A204.1 (cell line): ENCODE results near the gene GLYATL1B.
A peak's percentile ranks its signal among the peaks of the same experiment; 100 is the strongest.
"Not testable (repeated sequence)": the region's sequence is repeated elsewhere in the genome, so short reads cannot be mapped to it uniquely, and the experiment has no call there.

Experiments used
- FAIRE-seq: peaks from 2 replicates; lab custom pipeline; 2012; peaks lifted over from hg19 to GRCh38; lab: Jason Lieb, UNC

The GLYATL1B gene, protein sequence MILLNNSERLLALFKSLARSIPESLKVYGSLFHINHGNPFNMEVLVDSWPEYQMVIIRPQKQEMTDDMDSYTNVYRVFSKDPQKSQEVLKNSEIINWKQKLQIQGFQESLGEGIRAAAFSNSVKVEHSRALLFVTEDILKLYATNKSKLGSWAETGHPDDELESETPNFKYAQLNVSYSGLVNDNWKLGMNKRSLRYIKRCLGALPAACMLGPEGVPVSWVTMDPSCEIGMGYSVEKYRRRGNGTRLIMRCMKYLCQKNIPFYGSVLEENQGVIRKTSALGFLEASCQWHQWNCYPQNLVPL

DNA sequence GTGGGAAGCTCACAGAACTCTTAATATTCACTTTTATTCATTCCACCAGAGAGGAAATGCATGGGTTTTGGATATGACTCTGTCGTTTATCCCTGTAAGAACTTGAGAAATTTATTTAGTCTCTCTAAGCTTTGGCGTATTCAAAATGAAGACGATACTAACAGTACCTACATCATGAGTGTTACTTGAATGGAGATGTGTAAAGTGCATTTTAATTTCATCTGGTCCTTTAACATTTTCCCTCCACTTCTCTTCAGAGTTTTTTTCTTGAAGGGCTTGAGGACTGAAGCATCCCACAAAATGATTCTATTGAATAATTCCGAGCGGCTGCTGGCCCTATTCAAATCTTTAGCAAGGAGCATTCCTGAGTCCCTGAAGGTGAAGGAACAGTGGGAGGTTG lies at the start of gene GLYATL1B:
Gene GLYATL1B, plus strand, starts transcription at position 301 of the 400 bp plus-strand sequence. Its CDS starts 0 bp downstream, at position 301.
- not testable (repeated sequence) for FAIRE-seq

DNA sequence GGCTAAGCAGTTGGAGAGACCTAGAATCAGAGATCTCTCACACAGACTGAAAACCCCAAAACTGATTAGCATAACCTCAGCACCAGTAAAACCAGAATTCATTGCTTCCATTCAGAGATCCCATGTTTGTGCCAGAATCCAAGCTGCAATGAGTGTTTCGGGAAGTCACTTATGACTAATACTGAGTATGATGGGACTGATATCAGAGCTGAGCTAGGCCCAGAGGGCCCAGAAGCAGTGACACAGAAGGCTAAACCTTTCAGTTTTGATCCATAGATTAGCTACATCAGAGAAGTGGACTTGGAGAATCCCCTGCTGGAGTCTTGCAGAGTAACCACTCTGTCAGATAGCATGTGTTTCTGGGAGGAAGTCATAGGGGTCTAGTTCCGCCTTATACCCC lies 49.6 kb upstream of the GLYATL1B start:
- not testable (repeated sequence) for FAIRE-seq

DNA sequence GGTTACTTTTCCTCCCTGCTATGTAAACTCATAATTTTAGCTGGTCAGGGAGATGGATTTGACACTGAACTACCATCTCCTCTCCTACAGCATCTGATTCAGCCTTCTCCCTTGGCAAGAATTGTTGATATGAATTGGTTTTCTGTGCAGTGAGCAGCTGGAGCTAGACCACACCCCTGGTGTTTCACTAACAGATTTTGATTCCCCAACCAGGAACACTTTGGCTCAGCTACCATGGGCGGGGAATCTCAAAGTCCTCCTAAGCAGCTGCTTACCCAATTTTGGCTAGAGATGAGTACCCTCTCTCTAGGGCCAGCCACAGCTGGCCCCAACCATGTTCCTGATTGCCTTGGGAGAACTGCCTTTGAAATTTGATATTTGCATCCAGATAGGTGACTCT lies 48.7 kb upstream of the GLYATL1B start:
- FAIRE-seq: not testable (repeated sequence)

DNA sequence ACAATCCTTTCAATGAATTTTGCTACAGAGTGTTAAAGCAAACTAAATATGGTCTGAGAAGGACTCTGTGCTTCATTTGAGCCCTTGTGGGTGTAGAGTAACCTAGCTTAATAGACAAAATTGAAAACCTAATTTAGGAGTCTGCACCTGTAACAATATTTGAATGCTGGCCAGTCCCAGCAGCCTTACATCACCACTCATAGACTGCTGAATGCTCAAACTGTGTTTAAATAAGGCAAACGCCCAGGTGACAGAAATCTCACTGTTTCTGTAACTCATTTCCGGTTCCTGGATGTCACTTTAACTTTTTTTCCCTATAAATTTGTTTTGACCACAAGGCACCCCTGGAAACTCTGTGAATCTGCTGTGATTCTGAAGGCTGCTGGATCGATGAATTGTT lies 45.5 kb upstream of the GLYATL1B start:
- no peak for FAIRE-seq

DNA sequence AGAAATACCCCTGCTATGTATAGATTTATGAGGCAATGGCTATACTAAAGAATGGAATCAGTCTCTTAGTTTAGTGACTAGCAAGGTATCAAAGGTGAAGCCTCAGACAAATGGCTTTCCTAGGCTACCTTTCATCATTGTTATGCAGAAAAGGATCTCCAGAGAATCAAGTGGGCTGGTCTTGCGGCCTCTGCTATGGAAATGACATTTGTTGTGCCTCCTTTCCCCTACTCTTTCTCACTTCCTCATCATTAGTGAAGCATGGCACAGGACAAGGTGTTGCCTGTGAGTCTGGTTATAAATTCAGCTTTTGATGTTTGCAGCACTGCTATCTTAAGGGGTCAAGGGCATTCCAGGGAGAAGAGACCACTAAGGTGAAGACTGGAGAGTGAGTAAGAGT lies 34.7 kb upstream of the GLYATL1B start:
- not testable (repeated sequence) for FAIRE-seq

DNA sequence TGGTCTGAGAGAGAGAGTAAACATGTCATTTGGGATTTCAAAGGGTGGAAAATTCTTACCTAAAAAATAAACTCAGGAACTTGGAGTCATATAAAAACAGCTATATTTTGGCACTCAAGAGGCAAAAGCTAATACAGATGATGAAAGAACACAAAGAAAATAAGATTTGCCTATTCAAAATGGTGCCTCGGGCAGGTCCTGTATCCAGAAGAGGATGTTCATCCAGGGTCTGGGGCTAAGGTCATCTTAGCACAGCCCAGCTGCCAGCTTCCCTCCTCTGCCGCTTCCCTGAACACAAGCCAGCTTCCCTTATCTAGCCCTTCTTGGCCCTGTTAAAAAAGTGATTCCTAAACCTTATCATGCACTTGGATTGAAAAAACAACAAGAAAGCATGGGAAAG lies 33.8 kb upstream of the GLYATL1B start:
- not testable (repeated sequence) for FAIRE-seq

DNA sequence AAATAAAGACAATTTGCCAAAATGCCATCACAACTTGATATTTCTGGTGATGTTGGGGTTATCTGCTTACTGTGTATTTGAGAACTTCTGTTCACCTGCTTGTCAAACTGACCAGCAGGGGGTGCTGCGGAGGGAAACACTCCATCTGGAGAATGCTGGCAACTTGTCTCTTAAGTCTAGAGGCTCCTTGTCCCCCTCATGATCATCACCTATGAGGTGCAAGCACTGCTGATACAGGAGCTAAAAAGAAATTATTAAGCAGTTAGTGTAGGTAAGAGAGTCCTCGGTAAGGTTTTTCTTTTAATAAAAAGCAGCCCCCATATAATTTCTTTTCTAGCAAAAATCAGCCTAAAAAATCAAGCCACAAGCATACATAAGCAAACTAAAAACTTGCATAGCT lies 32.7 kb upstream of the GLYATL1B start:
- FAIRE-seq: no peak

DNA sequence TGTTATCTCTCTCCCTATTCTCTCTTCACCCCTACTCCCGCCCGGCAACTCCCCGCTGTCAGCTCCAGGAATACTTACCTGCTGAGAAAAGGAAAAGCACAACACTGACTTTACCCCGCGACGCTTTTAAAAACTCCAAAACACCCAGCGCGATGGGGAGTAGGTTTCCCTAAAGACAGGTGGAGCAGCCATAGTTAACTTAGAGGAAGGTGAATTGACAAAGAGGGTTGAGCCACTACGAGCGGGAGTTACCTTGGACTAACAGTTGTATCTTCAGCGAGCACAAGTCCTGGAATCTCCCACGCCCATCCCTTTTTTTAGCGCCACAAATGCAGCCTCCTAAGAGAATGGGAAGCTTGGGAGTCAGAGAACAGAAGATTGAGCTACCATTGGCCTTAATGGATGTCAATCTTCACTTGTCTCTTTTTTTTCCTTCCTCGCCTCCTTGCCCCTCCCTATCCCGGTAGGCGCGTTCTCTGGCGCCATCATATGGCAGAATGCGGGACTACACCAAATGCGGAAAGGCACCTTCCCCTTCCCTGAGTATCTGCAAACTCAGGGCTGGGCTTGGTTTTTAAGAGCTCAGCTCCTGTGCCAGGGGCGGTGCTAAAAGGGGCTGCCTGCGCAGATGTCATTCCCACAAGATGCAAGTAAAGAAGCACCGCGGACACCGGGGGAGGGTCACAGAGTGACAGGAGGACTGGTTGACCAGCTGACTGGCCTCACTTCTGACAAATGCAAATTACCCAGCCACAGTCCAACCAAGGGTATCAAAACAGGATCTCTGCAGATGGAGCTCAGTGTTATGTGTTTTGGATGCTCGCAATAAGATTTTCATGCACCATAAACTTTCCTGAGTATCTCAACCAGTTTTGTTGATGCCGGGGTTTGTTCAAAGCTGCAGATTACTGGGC lies 27.7 kb upstream of the GLYATL1B start:
- peak; percentile 37 for FAIRE-seq

DNA sequence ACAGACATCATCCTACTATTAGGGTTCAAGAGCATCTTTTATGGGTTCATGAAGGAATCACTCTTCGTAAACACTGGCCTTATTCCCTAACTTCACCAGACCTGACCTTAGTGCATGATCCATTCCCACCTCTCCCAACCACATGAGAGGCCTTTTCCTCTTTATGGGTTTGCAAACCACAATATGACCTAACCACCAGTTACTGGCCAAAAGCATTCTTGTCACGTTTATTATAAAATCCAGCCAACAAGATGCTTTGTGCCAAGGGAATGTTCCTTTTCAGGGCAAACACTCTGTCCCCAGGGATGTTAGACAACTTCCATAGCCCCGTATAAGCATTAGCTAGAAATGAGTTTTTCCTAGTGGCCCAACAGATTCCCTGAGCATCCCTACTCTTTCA lies 26.0 kb upstream of the GLYATL1B start:
- not testable (repeated sequence) for FAIRE-seq

DNA sequence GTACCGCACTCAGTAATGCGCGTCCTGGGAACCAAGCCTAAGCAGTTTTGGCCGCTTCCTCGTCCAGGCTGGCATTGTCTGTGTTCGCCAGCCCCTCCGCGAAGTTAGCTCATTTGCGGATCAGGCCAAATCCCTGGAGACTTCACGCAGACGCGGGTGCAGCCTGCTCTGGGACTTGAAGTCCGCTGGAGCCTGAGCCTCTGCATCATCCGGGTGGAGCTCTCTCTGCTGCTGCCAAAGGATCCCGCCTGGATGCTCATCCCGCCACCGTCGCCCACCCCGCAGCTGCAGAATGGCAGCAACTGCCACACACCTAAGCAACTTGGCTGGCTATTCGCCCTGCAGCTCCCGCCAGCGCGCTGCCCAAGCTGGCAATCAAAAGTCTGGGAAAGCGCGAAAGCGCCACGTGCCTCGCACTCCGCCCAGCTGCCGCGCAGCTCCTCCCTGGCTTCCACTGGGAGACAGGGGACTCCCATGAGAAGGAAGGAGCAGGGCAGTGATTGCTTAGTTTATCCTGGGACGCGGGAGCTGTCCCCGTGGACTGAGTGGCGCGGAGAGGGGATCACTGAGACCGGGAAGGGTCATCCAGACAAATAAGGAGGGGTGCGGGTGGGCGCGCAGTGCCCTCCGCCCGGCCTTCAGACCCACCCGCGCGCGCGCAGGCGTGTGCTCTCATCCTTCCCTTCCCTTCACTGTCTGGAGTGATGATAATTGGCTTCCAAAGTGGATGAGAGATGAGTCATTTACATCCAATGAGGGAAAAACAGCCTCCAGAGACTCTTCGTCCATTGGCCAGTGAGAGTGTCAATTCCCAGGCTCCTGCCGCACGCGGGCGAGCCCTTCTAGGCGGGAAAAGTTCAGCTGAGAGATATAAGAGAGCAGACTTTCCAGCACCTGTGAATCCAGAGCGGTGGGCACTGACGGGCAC lies 23.2 kb upstream of the GLYATL1B start:
- no peak for FAIRE-seq

DNA sequence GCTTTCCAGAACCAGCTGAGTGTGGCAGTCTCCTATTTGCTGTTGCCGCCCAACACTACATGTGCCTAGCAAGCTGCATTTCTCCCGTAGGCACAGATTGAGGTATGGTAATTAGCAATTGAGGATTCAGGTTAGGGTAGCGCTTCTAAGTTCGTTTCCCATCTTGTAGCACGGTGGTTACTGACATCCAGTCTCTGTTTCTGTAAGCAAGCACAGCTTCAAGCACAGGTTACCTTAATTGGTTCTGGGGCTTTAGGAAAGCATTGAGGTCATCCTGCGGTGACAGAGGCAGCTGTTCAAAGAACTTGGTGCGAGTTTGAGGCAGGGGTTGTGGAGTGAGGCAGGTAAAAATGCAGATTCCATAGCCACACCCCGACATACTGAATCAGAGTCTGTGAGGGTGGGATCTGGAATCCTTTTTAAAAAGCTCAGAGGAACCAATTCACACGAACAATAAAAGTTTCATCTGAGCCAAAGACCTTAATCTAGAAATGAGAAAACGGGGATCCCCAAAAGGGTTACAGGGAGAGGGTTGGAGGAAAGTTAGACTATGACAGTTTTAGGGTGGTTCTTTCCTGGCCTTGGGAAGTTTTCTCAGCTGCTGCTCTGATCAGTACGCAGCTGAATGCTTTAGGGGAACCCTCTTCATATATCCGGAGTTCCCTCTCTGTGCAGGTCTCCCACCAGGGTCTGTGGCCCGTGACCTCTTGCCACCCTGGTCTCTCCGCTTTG lies 21.9 kb upstream of the GLYATL1B start:
- FAIRE-seq: not testable (repeated sequence)

DNA sequence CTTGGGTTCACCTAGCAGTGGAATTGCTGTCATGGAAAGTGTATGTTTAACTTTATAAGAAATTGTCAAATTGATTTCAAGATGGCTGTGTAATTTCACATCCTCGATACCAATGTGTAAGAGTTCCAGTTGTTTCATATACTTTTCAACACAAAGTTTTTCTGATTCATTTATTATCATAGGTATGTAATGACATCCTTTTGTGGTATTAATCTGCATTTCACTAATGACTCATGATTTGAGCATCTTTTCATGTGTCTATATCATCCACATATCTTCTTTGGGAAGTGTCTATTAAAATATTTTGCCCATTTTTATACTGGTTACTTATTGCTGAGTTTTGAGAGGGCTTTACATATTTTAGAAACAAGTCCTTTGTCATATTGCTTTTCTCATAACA lies 17.0 kb upstream of the GLYATL1B start:
- no peak for FAIRE-seq

DNA sequence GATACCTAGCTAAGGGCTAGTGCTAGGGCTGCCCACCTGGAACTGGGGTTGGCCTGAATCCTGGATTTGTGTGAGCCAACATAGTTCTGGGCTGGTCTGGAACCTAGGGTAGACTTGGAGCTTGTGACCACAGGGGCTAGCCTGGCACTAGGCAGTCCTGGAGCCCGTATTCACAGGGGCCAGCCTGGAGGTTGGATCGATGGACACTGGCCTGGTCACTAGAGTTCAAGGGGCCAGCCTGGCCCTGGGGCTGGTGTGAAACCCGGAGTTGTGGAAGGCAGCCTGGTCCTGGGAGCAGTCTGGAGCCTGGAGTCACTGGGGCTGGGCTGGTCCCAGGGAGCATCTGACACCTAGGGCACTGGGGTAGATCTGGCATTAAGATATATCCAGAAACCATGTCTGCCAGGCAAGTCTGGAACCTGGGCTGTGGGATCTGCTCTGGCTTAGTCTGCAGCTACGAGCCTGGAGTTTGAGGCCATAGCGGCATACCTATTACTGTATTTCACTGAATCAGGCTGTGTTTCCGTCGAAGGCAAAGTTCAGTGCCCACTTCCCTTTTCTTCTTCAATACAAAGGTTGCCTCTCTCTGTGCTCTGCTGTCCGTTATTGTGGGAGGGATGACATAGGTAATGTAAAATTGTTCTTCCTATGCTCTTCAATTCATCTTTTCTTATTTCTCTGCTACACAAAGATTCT lies 9.1 kb upstream of the GLYATL1B start:
- FAIRE-seq: no peak

DNA sequence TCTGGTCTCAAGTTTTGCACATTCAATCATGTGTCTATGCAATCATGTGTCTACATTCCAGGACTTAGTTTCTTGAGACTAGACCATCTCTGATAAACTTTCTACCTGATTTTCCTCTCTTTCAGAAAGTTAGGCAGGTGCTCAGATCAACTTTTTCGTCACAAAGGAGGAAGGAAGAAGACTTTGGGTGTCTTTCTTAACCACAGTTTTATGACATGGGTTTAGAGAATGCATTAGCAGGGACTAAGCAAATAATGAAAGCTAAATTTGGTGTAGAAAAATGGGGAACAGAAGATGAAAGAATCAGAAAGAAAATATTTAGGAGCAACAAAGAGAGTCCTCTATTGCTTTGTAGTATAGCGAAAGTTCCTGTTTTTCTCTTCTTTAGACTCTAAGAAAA lies 7.7 kb upstream of the GLYATL1B start:
- no peak for FAIRE-seq

DNA sequence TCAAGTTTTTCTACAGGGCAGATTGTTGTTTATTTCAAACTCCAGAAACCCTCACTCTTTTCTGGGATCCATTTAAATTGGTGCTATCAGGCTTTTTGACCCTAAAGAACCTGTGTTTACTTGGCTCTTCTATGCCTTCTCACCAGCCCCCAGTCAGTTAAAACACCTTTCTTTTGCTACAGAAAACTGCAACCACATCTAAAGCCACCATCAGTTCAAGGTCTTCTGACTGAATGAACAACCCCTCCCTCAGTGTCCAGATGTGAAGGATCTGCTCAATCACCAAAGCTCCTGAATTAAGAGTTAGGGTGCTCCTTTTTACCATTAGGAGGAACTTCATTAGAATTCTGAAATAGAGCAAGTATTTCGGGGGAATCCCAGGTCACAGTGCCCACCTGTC lies 7.0 kb upstream of the GLYATL1B start:
- no peak for FAIRE-seq

DNA sequence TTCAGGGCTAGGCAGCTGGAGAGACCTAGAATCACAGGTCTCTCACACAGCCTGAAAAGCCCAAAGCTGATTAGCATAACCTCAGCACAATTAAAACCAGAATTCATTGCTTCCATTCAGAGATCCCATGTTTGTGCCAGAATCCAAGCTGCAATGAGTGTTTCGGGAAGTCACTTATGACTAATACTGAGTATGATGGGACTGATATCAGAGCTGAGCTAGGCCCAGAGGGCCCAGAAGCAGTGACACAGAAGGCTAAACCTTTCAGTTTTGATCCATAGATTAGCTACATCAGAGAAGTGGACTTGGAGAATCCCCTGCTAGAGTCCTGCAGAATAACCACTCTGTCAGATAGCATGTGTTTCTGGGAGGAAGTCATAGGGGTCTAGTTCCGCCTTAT lies 5.7 kb upstream of the GLYATL1B start:
- FAIRE-seq: not testable (repeated sequence)

DNA sequence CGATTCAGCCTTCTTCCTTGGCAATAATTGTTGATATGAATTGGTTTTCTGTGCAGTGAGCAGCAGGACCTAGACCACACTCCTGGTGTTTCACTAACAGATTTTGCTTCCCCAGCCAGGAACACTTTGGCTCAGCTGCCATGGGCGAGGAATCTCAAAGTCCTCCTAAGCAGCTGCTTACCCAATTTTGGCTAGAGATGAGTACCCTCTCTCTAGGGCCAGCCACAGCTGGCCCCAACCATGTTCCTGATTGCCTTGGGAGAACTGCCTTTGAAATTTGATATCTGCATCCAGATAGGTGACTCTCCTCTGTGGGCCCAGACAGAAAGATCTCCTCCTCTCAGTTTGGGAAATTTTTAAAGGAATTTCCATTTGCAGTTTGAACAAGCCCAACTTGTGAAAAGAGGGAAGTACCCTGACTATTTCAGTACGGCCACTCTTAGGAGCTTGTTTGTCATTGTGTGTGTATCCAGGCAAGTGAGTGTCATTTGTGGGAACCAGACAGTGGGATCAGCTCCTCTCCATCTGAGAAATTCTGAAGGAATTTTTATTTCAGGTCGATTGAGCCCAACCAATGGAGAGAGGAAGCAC lies 4.6 kb upstream of the GLYATL1B start:
- FAIRE-seq: not testable (repeated sequence)

DNA sequence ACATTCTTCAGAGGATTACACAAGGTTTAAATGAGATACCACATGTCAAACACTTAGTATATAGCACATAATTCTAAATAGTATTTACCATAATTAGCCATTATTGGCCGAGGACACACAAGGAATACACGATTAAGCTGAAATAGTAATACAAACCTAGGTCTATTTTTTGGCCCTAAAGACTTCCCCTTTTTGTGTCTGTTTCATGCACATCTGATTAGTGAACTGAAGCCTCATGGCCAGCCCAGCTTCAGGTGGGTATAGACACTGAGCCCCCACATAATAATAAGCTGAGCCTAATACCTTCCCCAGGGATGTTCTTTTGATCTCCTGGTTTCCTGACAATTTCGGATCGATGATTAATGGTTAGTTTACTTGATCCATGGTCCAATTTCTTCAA lies 2.1 kb downstream of the GLYATL1B start:
- FAIRE-seq: no peak

DNA sequence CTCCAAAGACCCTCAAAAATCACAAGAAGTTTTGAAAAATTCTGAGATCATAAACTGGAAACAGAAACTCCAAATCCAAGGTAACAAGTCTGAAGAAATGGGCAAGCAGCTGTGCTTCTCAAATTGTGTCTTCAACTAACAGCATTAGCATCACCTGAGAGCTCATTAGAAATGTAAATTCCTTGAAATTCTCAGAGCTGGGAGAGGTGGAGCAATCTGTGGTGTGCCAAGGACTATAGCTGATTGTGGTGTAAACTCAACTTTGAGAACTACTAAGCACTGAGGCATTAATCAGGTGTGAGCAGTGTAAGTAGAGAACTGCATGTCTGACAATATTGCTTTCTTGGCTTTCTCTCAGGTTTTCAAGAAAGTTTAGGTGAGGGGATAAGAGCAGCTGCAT lies 7.5 kb downstream of the GLYATL1B start:
- FAIRE-seq: not testable (repeated sequence)

DNA sequence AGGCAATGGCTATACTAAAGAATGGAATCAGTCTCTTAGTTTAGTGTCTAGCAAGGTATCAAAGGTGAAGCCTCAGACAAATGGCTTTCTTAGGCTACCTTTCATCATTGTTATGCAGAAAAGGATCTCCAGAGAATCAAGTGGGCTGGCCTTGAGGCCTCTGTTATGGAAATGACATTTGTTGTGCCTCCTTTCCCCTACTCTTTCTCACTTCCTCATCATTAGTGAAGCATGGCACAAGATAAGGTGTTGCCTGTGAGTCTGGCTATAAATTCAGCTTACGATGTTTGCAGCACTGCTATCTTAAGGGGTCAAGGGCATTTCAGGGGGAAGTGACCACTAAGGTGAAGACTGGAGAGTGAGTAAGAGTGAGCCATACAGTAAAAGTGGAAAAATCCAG lies 9.1 kb downstream of the GLYATL1B start:
- FAIRE-seq: not testable (repeated sequence)
